NCI-H510A (cell line): ENCODE data around the gene ADAMTS2.

Experiments used
- DNase-seq: peaks from one replicate; lab custom pipeline; 2025; lab: John Stamatoyannopoulos, UW

The ADAMTS2 gene

DNA sequence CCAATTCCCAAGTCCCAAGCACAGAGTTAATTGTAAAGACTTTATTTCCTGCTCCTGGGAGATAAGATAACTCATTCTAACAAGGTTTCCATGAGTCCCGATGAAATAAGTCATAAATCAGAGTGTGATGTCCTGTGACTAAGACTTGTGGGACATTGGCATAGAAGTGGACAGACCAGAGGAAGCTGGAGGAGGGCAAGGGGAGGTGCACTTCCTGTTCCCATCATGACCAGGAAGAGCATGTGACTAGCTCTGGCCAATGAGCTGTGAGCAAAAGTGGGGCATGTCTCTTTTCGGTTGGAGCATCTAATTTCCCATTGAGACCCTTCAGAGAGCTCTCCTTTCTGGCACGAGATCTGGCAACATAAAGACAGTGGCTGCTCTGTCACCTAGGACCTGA is 184.7 kb downstream of the ADAMTS2 start:
- DNase-seq: no peak

DNA sequence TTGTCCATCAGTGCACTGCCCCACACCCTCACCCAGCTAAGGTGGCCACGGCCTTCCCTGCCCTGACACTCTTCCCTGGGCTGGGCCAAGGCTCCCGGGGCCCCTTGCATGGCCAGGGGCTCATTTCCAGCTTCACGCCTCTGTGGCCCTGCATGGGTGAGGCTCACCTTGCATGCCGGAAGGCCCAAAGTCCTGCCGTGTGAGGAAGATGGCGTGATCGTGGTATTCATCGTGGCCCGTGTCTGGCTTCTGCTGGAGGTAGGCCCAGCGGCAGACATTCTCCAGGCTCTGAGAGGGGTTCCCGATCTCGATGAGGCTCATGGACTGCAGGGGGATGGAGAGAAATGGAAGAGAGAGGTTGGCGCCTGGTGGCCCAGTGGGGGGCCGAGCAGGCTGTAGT is 186.7 kb downstream of the ADAMTS2 start:
- no peak for DNase-seq

DNA sequence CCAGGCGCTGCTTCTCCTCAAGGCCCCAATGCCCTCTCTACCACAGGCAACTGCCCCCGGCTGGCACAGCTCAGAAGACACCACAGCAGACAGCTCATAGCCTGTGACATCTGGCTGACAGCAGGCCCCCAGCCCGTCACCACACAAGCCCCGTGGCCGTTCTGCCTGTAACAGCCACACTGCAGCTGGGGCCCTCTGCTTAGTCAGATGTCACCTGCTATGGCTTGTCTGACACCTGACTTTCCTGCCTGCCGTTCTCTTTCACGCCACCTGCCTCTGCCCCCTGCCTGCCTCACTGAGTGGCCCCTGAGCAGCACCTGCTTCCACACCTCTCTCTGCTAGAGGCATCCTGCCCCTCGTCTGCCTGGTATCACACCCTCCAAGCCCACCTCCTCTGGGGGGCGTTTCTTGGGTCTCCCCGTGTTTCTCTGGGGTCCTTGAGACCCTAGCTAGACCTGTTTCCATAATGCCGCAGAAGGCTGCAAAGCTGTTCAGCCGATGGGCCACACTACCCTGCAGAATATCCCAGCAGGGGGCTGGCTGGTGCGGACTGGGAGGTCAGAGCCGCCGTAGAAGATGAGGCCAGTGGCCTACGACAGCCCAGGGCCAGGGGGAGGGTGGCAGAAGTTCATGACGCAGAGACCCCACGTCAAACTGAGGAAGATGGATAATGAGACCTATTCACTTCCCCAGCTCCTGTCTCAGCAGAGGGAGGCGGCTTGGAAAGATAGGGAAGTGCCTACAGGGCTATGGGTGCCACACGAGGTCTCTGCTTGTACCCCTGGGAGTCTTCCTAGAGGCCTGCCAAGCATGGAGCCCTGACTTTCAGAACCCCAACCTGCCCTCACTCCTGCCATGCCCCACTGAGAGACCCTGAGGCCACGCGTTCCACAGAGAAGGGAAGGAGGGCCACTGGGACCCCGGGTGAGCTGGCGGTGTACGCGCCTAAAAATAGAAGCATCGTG is 190.0 kb downstream of the ADAMTS2 start:
- DNase-seq: no peak

DNA sequence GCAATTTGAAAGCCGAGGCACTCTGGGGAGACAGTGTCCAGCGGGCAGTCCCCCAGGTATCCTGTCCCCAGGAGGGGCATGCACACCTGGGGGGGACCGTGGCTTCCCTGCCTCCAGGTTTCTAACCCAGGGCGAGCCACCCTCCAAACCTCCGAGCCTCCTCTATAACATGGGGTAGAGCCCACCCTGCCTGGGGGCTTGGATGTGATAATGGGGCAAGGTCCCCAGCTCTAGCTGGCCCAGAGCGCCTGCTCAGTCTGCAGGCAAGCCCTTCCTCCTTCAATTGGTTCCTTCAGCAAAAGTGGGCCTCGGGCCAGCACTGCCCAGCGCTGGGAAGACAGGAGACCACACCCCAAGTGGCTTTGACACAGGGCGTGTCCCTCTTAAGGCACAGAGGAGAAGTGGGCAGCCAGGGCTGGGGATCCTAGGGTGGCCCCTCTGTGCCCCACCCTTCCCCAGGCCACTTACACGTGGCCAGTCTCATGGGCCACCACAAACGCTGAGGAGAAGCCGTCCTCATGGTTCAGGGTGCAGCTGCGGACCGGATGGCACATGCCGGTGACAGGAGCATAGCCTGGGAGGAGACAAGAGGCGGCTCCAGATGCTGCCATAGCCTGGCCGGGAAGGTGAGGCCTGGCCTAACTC is 190.8 kb downstream of the ADAMTS2 start:
- no peak for DNase-seq

DNA sequence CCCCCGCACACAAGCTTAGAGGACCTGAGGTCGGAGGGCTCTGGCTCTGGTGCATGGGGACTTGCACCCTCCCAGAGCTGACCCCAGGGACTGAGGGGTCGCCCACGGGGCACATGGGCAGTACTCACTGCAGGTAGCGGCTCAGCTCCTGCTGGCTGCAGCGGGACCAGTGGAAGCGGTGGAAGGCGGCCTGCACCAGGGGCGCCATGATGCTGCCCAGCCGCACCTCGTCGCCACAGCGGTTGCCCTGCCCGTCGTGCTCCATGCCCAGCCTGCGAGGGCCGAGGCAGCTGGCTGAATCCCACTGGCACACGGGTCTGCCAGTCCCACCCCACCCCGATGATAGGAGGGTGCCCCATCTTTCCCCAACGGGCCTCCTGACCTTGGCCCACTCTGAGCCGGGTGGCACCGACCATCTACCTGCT is 191.3 kb downstream of the ADAMTS2 start:
- no peak for DNase-seq

DNA sequence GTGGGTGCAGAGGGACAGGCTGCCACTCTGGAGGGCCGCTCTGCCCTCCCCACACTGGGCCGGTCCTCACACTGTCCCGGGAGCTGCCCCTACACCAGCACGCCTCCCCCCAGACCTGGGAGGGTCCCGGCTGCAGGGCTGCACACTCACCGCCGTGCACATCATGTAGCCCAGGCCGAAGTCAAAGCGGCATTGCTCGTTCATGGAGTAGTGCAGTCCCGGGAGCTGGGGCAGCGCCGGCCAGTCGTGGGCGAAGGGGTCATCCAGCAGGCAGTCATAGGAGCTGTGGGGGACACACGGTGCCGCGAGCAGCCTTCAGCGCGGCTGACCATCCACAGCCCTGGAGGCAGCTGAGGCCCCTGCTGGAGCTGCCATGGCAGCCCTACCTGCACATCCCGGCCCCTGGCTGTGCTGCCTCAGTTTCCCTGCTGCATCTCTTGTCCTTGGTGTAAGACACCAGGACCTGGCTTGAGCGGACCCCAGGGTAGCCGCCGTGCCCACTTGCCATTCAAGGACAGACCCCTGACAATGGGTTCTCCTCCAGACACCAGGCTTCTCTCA is 191.8 kb downstream of the ADAMTS2 start:
- DNase-seq: no peak

DNA sequence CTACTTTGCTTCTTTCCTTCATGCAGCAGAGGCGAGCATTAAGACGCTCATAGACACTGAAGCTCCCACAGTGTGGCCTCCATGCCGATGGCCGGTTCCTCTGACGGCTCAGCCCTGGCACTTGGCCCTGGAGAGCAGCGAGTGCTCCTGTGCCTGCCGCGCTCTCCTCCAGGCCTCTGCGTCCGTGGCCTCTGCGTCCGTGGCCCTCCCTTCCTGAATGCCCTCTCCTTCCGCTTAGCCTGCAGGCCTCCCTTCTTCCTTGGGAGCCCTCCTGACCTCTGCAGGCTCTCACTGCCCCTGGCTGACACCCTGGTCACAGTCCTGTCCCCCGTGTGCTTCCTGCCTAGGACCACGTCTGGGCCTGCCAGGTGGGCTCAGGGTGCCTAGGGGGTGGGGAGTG is 192.3 kb downstream of the ADAMTS2 start:
- no peak for DNase-seq

DNA sequence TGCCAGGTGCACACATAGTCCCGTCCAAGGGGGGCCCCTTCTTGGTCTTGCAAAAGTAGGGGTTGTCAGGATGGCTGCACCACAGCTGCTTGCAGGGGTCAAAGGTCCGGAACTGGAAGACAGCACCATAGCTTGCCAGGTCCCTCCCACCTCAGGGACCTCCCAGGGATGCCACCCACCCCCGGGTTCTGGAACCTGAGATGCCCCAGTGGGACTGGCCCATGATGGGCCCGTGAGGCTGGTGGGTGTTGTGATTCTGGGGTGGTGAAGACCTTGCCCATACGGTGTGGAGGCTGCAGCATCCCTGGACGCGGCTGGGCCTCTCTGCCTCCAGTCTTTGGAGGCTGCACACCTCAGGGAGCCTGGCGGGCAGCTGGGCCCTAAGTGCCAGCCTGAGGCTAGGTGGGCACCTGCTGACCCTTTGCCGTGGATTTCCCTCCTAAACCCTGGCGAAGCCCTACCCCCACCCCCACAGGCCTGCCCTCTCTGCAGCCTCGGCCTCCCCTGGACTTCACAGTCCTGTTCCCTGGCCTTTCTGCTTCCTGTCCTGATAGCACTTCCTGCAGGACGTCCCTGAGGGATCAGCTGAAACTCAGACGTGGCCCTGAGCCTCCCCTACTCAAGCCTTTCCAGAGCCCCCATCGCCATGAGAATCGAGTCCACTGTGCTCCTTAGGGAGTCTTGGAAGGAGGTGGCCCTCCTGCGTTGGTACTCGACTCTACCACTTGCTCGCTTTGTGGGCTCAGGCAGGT is 192.9 kb downstream of the ADAMTS2 start:
- no peak for DNase-seq

DNA sequence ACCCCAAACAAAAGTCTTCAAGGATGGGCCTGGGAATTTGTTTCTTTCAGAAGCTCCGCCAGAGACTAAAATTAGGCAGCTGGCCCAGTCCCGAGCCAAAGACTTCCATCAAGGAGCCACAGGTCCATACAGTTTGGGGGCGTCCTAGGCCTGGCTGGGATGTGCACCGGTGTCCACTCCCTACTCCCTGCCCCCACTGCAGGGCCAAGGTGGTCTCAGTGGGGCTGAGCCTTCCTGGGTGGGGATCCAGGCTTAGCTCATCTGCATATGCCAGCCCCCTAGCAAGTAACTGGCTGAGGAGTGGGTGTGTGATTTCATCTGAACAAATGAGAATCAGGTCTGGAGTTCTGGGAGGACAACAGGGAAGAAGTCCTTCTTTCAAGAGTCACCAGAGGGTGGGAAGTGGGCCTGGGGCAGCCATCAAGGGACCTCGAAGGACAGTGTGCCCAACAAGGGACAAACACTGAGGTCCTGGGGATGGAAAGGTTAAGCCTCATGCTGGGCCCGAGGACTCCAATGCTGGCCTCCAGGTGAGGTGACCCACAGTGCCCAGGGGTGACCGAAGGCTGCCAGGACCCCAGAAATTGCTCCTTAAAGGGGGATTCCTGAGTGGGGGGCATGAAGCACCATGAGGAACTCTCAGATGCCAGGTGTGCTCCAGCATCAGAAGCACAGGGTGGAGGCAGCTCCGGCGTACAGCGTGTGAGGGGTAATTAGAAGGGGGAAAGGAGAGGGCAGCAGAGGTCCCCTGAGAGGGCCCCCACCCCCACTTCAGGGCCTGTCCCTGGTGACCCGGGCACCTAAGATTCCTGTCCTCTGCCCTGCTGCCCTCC is 193.8 kb downstream of the ADAMTS2 start:
- DNase-seq: no peak

DNA sequence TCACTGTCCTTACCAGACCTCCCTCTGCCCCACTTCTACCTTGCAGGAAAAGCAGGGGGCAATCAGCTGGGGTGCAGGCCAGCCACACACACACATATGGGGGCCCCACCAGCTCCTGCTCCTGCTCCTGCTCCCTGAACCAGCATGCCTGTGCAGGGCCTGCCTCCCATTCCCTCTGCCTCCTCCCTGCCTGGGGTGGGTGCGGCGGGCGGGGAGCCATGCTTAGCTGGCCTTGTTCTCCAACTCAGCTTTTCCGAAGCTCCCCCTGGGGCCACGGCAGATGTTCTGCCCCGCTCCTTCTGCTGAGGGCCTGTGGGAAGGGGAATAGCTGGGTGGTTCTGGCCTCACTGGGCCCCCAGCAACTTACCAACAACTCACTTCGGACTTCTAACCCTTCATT is 195.2 kb downstream of the ADAMTS2 start:
- no peak for DNase-seq

DNA sequence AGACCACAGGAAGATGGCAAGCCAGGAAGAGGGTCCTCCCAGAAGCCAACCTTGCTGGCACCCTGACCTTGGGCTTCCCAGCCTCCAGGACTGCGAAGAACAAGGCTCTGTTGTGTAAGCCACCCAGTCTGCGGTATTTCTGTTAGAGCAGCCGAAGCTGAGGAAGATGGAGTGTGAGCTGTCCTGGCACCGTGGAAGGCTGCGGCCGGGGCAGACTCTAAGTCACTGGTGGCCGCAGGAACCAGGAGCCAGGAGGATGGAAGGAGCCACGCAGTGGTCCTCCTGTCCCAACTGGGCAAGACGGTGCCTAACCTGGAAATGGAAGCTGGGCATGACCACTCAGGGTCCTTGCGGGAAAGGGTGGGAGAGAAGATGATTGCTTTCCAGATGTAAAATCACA is 196.0 kb downstream of the ADAMTS2 start:
- DNase-seq: no peak

DNA sequence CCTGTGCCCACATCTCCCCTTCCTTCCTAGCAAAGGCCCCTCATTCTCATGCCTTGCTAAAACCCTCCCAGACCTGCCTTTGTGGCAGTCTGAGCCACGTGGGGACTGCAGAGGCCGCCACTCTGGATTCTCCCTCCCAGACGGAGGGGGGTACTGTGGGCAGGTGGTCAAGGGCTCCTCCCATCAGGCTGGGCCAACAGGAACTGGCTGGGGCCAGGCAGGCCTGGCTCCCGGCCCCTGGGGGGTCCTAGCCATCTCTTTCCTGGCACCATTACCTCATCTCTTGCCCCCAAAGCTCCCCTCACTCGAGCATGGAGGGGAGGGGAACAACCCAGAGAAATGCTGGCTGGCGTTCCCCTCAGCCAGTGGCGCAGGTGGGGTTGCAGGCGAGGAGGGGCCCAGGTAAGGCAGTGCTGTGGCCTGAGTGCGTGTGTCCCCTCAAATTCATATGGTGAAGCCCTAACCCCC is 196.5 kb downstream of the ADAMTS2 start:
- no peak for DNase-seq

DNA sequence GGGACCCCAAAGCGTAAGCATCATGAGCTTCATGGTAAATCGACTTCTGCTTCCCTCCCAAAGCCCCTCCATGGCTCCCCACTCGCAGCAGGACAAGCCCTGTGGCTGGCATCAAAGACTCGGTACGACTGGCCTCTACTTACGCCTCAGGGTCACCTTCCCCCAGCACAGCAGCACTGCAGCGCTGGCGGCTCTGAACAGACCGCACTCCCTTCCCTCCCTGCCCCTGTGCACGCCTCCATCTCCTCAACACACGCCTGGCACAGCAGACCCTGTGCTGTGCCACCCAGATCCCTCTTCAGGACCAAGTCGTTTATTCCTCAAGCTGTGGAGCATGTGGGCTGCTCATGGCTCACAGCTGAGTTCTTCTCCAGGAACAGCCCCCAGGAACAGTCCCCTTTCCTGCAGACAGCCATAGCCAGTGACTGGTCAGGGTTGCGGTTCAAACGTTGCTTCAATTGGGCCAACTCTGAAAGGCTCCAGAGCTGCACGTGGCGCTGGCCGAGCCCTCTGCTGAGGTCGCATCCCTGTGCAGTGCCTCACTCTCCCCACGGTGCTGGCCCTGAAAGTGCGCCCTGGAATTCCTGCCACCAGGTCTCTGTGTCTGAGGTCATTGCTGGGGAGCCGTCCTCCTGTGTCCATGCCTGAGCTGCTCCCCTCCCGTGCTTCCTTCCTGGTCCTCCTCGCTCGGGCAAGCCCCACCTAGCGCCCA is 197.1 kb downstream of the ADAMTS2 start:
- DNase-seq: no peak

DNA sequence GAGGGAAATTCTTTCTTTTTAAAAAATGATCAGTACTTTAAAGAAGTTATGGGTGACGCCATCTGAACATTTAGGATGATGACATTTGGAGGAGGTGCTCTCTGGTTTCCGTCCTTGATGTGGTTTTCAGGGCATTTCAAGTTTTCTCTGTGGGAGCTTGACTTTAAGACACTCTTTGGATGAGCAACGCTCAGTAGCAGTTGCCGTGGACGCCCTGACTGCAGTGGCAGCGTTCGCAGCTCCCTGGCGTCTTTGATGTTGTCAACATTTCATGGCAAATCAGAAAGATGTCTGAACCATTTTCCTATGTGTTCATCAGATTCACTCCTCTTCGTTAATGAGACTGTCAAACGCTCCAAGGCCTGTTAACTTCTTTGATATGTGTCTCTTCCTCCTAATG is 199.0 kb downstream of the ADAMTS2 start:
- no peak for DNase-seq

DNA sequence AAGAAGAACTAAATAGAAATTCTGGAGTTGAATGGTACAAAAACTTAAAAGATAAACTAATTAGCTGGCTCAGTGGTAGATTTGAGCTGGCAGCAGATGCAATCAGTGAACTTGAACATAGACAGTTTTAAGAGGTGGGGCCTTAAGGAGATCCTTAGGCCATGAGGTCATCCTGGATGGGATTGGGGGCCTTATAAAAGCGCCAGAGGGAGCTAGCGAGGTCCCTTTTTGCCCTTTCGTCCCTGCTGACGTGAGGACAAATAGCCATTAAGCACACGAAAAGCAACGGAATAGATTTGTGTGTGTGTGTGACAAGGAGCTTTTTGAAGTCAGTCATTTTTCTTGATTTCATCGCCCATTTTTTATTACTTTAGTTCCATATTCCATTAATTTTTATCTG is 201.8 kb downstream of the ADAMTS2 start:
- no peak for DNase-seq

DNA sequence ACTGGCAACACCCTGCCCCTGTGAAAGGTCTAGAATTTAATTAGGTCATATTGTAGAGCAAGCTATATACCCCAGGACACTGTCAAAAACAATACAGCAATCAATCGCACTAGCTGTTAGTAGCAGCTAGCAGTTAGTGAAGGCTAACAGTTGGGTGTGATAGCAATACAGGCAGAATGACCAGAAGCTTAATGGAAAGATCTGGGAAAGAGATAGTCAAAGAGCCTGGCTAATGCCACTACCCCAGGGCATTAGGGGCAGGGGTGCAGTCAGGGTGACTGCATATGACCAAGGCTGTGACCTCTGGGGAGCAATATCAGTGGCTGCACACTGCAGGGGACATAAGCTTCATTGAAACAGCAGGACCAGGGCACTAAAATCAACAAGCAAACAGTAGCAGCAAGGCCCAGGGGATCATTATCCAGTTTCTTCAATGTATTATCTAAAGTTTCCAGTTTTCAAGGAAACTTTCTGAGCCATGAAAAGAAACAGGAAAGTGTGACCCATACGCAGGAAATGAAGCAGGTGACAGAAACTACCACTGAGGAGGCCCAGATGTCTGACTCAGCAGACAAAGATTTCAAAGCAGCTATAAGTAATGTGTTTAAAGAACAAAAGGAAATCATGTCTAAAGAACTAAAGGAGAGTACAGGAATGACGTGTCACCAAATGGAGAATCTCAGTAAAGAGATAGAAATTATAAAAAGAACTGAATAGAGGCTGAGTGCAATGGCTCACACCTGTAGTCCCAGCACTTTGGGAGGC is 202.6 kb downstream of the ADAMTS2 start:
- DNase-seq: no peak

DNA sequence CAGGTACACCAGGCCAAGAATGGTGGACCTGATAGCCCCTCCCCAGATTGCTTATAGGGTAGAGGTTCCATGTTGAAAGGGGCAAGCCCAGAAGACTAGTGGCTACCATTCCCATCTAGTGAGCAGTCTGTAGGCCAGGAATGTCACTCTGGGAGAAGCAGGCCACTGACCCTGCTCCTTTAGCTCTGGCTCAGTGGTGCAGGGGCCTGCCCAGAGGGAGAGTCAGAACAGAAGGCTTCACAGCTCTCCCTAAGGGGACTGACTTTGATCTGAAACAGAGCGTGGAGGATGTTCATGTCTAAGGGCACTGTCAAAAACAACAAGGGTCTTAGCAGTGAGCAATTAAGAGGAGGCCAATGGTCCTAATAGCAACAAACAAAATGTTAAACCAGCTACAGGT is 203.4 kb downstream of the ADAMTS2 start:
- DNase-seq: no peak

DNA sequence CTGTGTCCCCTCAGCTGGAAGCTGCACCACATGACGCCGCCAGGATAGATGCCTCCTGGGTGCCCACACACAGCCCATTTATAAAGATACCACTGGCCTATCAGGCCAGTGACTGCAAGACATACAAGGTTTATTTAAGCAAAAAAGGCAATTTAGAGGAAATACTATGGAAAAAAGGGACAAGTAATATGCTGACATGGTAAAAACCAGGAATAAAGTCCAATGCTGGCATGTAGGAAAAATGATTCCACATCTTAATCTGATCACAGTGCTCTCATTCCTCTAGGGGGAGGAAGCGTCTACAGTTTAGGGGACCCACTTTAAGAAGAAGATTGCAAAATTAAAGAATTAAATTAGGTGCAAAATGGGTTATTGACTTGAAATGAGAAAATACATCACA is 205.0 kb downstream of the ADAMTS2 start:
- no peak for DNase-seq

DNA sequence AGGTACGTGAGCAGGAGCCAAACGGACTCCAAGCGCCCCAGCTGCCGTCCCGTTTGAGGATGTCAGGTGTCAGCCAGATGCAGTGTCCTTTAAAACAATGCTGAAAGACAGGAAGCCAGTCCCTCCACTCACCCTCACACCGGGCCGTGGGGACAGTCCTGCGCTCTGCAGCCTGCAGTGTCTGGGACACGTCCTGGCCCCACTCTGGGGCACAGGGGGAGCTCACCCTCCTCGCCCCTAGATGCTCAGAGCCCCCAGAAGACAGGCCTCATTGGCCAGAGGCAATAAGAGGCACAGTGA is 205.4 kb downstream of the ADAMTS2 start:
- no peak for DNase-seq
